Right lung (tissue), 5 donors: ENCODE results near the gene PDGFD. TPM values are rescaled to one million over a fixed set of nuclear protein-coding genes. Genes with fewer than 3 reads are reported as not detected.

Experiments used
- DNase-seq, 2 donors: peaks; one replicate each; pipeline ENCODE4 v3.0.0-alpha.2; 2013
- polyA plus RNA-seq, 5 donors: library from polyadenylated mRNA; unstranded; fragments of 120-200 nt; gene quantifications; one replicate each; pipeline versions ENCODE4 v1.2.1 to v1.2.3, GENCODE V29; 2013; ENCODE audit warnings: inconsistent platforms in 1 of 5, low replicate concordance in 1 of 5; ENCODE audit not compliant: insufficient read length in 5 of 5, insufficient read depth in 1 of 5

PDGFD gene
- polyA plus RNA-seq, 5 donors = 4.3 to 7.6 (median 6.0) TPM

DNA sequence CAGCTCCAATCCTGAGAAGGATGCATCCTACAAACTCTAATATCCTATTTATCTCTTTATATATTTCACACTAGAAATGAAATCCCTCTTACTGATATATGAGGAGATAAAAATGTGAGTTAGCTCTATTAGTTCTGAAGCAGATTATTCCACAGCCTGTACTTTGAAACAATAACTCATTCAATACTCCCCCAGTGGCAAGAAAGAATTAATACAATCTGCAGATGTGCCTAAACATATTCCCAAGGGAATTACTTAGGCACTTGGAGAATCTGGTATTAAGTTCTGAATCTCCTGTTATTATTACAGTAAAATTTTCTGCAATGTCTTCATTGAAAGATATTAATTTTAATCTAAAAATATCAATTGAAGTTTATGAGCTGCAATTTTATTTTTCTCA, 68.2 kb downstream of the PDGFD start:
- no peak for DNase-seq

DNA sequence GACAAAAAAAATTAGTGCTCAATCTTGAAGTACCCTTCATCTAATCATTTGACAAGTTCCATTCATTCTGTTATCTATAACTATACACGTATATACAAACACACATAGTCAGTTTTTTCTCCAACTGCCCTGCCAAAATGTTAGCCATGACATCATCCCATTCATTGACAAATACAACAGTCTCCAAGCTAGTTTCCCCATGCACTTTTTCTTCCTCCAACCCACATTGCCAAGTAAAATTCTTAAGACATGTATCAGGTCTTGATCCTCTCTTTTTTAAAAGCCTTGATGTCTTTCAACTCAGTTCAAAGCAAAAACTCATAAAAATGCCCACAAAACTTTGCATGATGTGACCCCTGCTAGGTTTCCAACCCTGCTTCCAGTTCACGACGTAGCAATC, 69.4 kb downstream of the PDGFD start:
- DNase-seq = no peak

- DNase-seq = no peak
Measured at GRCh38 chr11:104093426-104094280, 70.3 kb downstream of the PDGFD start.

GRCh38 chr11:104092744-104093143, 71.2 kb downstream of the PDGFD start:
- DNase-seq = no peak

DNA sequence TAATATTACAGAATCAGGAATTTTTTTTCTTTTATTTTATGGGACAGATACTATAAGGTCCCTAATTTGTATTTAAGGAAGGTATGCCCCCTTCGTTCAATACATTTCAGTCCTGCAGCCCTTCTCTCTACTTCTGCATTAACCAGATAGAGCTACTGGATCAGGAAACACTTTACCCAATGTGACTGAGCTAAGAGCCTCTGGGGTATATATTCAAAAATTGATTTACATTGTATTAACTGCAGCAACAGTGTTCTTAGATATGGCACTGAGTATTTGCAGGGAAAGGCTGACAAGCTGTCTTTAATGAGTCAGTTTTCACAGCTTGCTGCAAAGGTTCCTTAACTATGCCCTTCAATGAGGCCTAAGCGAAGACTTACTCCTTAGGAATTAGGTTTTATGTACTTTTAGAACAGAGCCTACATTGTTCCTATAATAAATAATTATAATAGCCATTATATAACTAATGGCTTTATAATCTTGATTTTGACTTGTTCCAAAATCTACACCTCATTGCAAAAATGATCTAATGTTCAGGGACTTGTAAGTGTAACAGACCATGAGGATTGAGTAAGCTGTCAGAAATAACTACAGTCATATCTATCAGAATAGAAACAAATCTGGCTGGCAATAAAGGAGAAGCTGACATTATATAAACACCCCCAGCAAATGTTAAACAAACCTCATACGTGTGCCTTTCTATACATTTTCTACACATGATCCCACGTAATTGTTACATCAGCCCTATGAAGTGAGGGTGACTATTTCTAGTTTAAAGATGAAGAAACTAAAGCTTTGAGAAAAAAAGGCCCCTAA, 72.5 kb downstream of the PDGFD start:
- peak in 1 of 2 donors; percentile 23 for DNase-seq

- no peak for DNase-seq
Measured at GRCh38 chr11:104090767-104091166, 73.2 kb downstream of the PDGFD start.

DNA sequence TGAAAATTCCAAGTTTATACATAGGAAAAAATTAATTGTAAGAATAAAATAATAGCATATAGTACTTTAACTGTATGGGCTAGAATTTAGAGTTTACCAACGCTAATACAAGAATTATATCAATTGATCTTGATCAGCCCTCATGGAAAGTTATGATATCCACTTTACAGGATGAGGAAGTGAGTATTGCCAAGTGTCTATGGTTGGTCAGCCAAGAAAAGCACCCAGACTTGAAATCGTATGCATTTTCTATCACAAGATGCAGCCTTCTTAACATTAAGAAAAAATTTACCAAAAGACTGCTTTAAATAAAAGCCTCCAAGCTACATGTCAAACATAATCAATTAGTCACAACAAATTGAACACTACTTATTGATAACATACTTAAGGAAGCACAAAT, 74.5 kb downstream of the PDGFD start:
- no peak for DNase-seq

DNA sequence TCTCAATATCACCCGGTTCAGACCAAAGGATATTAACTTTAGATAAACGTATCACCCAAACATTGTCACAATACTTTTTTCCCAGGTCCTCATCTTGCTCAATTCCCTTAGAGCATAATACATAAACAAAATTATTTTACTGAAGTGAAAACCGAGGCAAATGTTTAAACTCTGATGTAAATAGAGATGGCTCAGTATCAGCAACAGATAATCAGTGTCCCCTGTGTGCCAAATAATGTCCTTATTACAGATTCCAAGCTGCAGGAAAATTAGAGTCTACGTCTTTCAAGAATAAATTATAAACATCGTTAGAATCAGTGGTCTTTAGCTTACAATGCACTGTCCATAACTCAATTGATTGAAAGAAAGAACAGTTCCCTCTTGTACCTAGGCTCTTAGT, 77.3 kb downstream of the PDGFD start:
- peak; percentile 67 to 74 for DNase-seq

DNA sequence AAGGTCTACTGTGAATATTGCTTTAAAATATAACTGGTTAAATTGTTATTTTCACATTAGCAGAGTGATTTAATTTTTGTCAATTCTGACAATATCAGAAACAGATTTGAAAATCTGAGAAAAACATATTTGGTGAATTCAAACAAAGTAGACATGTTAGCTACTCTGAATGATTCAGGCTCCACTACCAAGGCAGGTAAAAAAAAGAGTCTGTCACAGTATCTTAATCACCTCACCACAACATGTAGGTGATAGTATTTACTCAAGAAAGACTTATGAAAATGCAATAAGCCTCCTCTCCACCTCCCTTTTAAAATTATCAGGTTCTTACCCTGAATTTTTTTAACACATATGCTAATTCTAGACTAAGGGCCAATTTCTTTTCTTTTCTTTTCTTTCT, 85.0 kb downstream of the PDGFD start:
- DNase-seq = no peak

GRCh38 chr11:104078245-104078644, 85.7 kb downstream of the PDGFD start:
- no peak for DNase-seq

- DNase-seq = no peak
Measured at GRCh38 chr11:104076455-104076854, 87.5 kb downstream of the PDGFD start.

- DNase-seq = no peak
Measured at GRCh38 chr11:104075706-104076105, 88.2 kb downstream of the PDGFD start.

- DNase-seq = no peak
Measured at GRCh38 chr11:104075091-104075490, 88.9 kb downstream of the PDGFD start.

GRCh38 chr11:104073950-104074705, 89.8 kb downstream of the PDGFD start:
- DNase-seq = no peak

DNA sequence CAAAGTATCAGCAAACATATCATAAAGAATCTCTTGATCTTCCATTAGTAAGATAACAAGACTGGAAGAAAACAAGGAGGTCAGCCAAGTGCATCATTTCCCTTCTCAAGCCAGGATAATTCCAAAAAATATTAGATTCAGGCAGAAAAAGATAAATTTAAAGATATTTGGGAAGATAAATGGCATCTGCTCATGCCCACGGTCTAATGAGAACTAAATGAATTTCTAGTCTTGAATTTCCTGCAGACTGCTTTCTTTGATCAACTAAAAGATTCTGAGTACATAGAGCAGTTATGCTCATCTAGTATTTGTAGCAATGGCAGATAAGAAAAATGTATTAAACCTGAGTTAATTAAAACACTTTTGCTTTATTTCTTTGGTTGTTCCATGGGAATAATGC, 96.4 kb downstream of the PDGFD start:
- DNase-seq = no peak

DNA sequence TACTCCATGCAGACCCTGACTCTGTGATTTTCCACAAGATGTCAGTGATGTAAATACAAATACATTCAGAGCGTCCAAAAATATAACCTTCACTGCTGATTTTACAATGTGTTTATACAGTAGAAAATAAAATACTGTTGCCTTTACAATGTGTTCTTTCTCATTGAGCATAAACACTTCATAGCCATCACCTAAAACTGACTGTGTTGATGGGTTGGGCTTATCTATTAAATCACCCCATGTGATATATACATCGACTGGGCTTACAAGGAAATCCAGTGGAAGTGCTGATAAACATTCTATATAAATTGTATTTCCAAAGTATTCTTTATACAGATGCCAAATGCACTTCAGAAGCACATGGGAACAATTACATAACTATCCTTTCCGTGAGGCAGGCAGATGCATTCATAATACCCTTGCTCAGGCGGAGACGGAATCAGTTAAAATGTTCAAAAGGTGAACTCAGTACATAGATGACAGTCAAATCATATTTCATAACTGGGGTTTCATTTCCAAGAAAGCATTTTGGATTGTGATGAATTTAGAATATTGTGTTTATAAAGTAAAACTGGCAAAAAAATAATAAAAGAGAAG, 99.8 kb downstream of the PDGFD start:
- no peak for DNase-seq

DNA sequence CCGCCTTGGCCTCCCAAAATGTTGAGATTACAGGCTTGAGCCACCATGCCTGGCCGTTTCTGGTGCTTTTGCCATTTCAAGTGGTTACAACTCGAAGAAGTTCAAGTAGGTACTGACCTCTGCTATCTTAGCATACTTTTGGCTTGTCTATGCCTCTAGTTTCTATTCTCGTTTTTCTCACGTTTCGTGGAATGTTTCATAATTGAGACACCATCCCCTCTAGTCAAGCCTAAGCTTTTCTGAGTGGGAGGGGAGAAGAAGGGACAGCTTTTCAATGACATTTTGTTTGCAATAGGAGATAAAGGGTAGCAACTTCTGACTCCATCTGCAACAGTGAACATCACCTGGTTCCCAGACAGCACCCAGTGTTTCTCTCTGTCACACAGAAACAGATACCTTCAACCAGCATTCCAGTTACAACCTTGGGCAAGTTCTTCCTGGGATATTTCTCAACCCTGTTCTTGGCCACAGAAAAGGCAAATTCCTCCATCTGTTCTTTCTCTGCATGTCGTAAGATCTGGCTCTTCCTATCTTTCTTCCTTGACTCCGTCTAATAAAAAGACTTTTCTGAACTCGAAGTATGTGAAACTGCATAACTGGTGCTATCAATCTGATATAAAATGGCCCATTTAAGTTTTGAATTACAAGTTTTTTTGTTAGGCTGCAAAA, 102.0 kb downstream of the PDGFD start:
- no peak for DNase-seq

DNA sequence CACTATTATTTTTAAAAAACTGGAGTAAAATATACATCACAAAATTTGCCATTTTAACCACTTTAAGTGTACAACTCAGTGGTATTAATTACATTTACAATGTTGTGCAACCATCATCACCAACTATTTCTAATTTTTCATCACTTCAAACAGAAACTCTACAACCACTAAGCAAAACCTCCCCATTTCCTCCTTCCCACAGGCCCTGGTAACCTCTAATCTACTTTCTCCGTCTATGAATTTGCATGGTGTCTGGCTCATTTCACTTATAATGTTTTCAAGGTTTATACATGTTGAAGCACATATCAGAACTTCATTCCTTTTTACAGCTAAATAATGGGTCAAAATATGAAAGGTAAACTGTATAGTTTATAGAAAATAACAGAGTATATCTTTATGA, 103.1 kb downstream of the PDGFD start:
- DNase-seq = no peak

- DNase-seq = no peak
Measured at GRCh38 chr11:104060004-104060794, 103.7 kb downstream of the PDGFD start.

DNA sequence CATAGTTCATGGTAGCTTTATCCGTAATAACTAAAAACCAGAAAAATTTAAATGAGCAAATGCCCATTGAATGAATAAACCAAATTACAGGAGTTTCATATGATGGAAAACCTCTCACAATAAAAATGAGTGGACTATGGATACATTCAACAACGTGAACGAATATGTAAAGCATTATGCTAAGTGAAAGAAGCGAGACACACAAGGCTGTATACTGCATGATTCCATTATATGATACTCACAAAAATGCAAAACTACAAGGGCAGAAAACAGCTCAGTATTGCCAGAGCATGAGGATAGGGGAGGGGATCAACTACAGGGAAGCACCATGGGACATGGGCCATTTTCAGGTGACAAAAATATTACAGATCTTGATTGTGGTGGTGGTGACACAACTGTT, 105.3 kb downstream of the PDGFD start:
- no peak for DNase-seq
